HCT116 (cell line): ENCODE results near the gene PSTPIP1.

Experiments used
- EZH2phosphoT487 ChIP-seq: fragments of 200-600 bp; IDR thresholded peaks from 2 replicates; pipeline ENCODE4 v1.6.1; 2018; ENCODE audit warnings: antibody characterized with exemption, borderline replicate concordance
- FOSL1 ChIP-seq: IDR thresholded peaks from 2 replicates; pipeline ENCODE4 v1.6.1; 2012; ENCODE audit warnings: low read depth
- POLR2A ChIP-seq: IDR thresholded peaks from 2 replicates; pipeline ENCODE4 v1.7.0; 2011; ENCODE audit warnings: borderline replicate concordance; ENCODE audit not compliant: insufficient read depth, insufficient read length; ENCODE audit errors: extremely low read depth
- TCF7L2 ChIP-seq: IDR thresholded peaks from 2 replicates; pipeline ENCODE4 v1.7.0; 2011; ENCODE audit warnings: borderline replicate concordance, inconsistent platforms; ENCODE audit not compliant: insufficient read depth, insufficient read length; ENCODE audit errors: extremely low read depth
- YY1 ChIP-seq: IDR thresholded peaks from 2 replicates; pipeline ENCODE4 v1.6.1; 2011; ENCODE audit warnings: low read length, low read depth, moderate library complexity, mild to moderate bottlenecking; ENCODE audit not compliant: insufficient replicate concordance; ENCODE audit errors: extremely low read depth
- TF ChIP-seq, protein P1 (sequence below), 3 experiments: fragments of 200-600 bp in 1 of 3; sonication (generic) in 1 of 3; IDR thresholded peaks in 2 of 3; conservative IDR thresholded peaks in 1 of 3; 2 replicates each; pipeline ENCODE4 v1.5.1; 2012 to 2017; ENCODE audit warnings: low read depth in 2 of 3, low read length in 2 of 3, antibody characterized with exemption in 1 of 3, borderline replicate concordance in 1 of 3, control low read depth in 1 of 3, mild to moderate bottlenecking in 1 of 3, mixed read lengths in 1 of 3, mixed run types in 1 of 3, moderate library complexity in 1 of 3; ENCODE audit not compliant: insufficient read depth in 1 of 3

GRCh38 chr15:77002954-77003912 is 8.3 kb downstream of the PSTPIP1 start:
- TF ChIP-seq, protein P1, sequence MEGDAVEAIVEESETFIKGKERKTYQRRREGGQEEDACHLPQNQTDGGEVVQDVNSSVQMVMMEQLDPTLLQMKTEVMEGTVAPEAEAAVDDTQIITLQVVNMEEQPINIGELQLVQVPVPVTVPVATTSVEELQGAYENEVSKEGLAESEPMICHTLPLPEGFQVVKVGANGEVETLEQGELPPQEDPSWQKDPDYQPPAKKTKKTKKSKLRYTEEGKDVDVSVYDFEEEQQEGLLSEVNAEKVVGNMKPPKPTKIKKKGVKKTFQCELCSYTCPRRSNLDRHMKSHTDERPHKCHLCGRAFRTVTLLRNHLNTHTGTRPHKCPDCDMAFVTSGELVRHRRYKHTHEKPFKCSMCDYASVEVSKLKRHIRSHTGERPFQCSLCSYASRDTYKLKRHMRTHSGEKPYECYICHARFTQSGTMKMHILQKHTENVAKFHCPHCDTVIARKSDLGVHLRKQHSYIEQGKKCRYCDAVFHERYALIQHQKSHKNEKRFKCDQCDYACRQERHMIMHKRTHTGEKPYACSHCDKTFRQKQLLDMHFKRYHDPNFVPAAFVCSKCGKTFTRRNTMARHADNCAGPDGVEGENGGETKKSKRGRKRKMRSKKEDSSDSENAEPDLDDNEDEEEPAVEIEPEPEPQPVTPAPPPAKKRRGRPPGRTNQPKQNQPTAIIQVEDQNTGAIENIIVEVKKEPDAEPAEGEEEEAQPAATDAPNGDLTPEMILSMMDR (IDR thresholded peaks at IDR 0.05 in 2 of 3, conservative IDR thresholded peaks at IDR 0.05 in 1 of 3; ENCODE audit: borderline replicate concordance in 1 of 3, insufficient read depth in 1 of 3, low read depth in 2 of 3, low read length in 2 of 3): no peak
- TF ChIP-seq TCF7L2 (no peak), FOSL1 (no peak), YY1 (no peak), POLR2A (no peak), EZH2phosphoT487 (no peak)
